Activated CD4-positive, alpha-beta T cell treated with anti-CD3 and anti-CD28 coated beads, Interleukin-2, amount 50 U/mL, for 4 hours (primary cell): ENCODE data around the gene ACE.

Experiments used
- DNase-seq, 2 experiments: peaks; one replicate each; pipeline ENCODE4 v3.0.0-alpha.2; 2020

ACE gene

GRCh38 chr17:63517825-63518534 is 41.1 kb downstream of the ACE start:
- no peak for DNase-seq

- no peak for DNase-seq
Measured at GRCh38 chr17:63519116-63519881, 42.4 kb downstream of the ACE start.

- no peak for DNase-seq
Measured at GRCh38 chr17:63519972-63520882, 43.4 kb downstream of the ACE start.

GRCh38 chr17:63523253-63523855 is 46.5 kb downstream of the ACE start, which contains the start of gene KCNH6:
KCNH6 (plus strand) TSS chr17:63523358; CDS start chr17:63523414, 56 bp downstream.
- DNase-seq: no peak

- no peak for DNase-seq
Measured at GRCh38 chr17:63524051-63524450, 47.2 kb downstream of the ACE start.

GRCh38 chr17:63525190-63525946 is 48.5 kb downstream of the ACE start:
- no peak for DNase-seq

GRCh38 chr17:63526861-63527260 is 50.0 kb downstream of the ACE start:
- DNase-seq: no peak

GRCh38 chr17:63528183-63528582 is 51.3 kb downstream of the ACE start:
- DNase-seq: no peak

- DNase-seq: no peak
Measured at GRCh38 chr17:63529711-63530556, 53.1 kb downstream of the ACE start.

- DNase-seq: no peak
Measured at GRCh38 chr17:63530557-63531021, 53.7 kb downstream of the ACE start.

GRCh38 chr17:63531022-63531965 is 54.4 kb downstream of the ACE start:
- no peak for DNase-seq

- DNase-seq: no peak
Measured at GRCh38 chr17:63533433-63534077, 56.7 kb downstream of the ACE start.

- DNase-seq: no peak
Measured at GRCh38 chr17:63534078-63534570, 57.3 kb downstream of the ACE start.

- no peak for DNase-seq
Measured at GRCh38 chr17:63534816-63535455, 58.1 kb downstream of the ACE start.

- no peak for DNase-seq
Measured at GRCh38 chr17:63535640-63536039, 58.8 kb downstream of the ACE start.

GRCh38 chr17:63537001-63537400 is 60.1 kb downstream of the ACE start:
- no peak for DNase-seq

- DNase-seq: no peak
Measured at GRCh38 chr17:63537991-63538692, 61.3 kb downstream of the ACE start.
